Activated CD4-positive, alpha-beta T cell treated with anti-CD3 and anti-CD28 coated beads, Interleukin-2, amount 50 U/mL, for 48 hours (primary cell): ENCODE data around the gene CENPP.
"Not testable (repeated sequence)": the region's sequence is repeated elsewhere in the genome, so short reads cannot be mapped to it uniquely, and the experiment has no call there.

Experiments used
- DNase-seq, 2 experiments: peaks; one replicate each; pipeline ENCODE4 v3.0.0-alpha.2; 2020

Gene CENPP

GRCh38 chr9:92384375-92384774 is 58.6 kb downstream of the CENPP start:
- DNase-seq = no peak

- no peak for DNase-seq
These were observed 59.2 kb downstream of the CENPP start for GRCh38 chr9:92385001-92385400.

- DNase-seq = no peak
These were observed 59.7 kb downstream of the CENPP start for GRCh38 chr9:92385477-92385876.

- no peak for DNase-seq
These were observed 60.2 kb downstream of the CENPP start for GRCh38 chr9:92385953-92386352.

- no peak for DNase-seq
These were observed 66.9 kb downstream of the CENPP start for GRCh38 chr9:92392690-92393089.

GRCh38 chr9:92393686-92394085 is 67.9 kb downstream of the CENPP start:
- no peak for DNase-seq

GRCh38 chr9:92395617-92396016 is 69.9 kb downstream of the CENPP start:
- DNase-seq = no peak

- DNase-seq = no peak
These were observed 72.1 kb downstream of the CENPP start for GRCh38 chr9:92397853-92398252.

GRCh38 chr9:92402360-92402759 is 76.6 kb downstream of the CENPP start:
- DNase-seq = no peak

GRCh38 chr9:92402826-92403745 is 77.3 kb downstream of the CENPP start:
- no peak for DNase-seq

- no peak for DNase-seq
These were observed 78.5 kb downstream of the CENPP start, which contains the start of gene OGN for GRCh38 chr9:92404042-92404836. Gene OGN (minus strand): TSS chr9:92404578. CDS start chr9:92403407, 1,171 bp downstream.

GRCh38 chr9:92405818-92406217 is 80.1 kb downstream of the CENPP start:
- no peak for DNase-seq

- DNase-seq = peak; percentile 1 to 9
These were observed 80.7 kb downstream of the CENPP start for GRCh38 chr9:92406477-92406876.

- no peak for DNase-seq
These were observed 82.1 kb downstream of the CENPP start for GRCh38 chr9:92407818-92408217.

GRCh38 chr9:92408747-92409478 is 83.2 kb downstream of the CENPP start:
- no peak for DNase-seq

GRCh38 chr9:92411157-92411556 is 85.4 kb downstream of the CENPP start:
- not testable (repeated sequence) for DNase-seq

GRCh38 chr9:92414566-92414965 is 88.8 kb downstream of the CENPP start:
- no peak for DNase-seq

- DNase-seq = no peak
These were observed 97.0 kb downstream of the CENPP start for GRCh38 chr9:92422611-92423338.

- DNase-seq = no peak
These were observed 97.9 kb downstream of the CENPP start for GRCh38 chr9:92423612-92424011.

- DNase-seq = no peak
These were observed 98.6 kb downstream of the CENPP start, which contains the start of gene OMD for GRCh38 chr9:92424340-92424739. Gene OMD (minus strand): TSS chr9:92424471. CDS start chr9:92417558, 6,913 bp downstream.

GRCh38 chr9:92425474-92425873 is 99.7 kb downstream of the CENPP start:
- DNase-seq = no peak

GRCh38 chr9:92426501-92427145 is 100.9 kb downstream of the CENPP start:
- no peak for DNase-seq
